Right renal cortex interstitium (tissue), 3 donors: Measurements from ENCODE around the gene TMEM145. TPM values are rescaled to one million over a fixed set of nuclear protein-coding genes. Genes with fewer than 3 reads are reported as not detected.

Experiments
- DNase-seq, 3 donors: peaks; one replicate each; pipeline ENCODE4 v3.0.0-alpha.2; 2013; ENCODE audit warnings: low read depth in 3 of 3, low spot score in 2 of 3
- polyA plus RNA-seq, 3 donors: library from polyadenylated mRNA; unstranded; fragments of 120-200 nt; gene quantifications; one replicate each; pipeline ENCODE4 v1.2.1, GENCODE V29; 2013; ENCODE audit not compliant: insufficient read length in 3 of 3

Gene TMEM145
- polyA plus RNA-seq, 3 donors, result 0.61 to 0.97 (median 0.72) TPM

- no peak for DNase-seq
Observed at GRCh38 chr19:42357290-42357689, 44.2 kb downstream of the TMEM145 start.

- DNase-seq, result no peak
Observed at GRCh38 chr19:42360787-42361544, 47.9 kb downstream of the TMEM145 start.

- DNase-seq, result no peak
Observed at GRCh38 chr19:42361545-42361910, 48.4 kb downstream of the TMEM145 start.

GRCh38 chr19:42362342-42362741, 49.2 kb downstream of the TMEM145 start:
- no peak for DNase-seq

- DNase-seq, result no peak
Observed at GRCh38 chr19:42362891-42363440, 49.9 kb downstream of the TMEM145 start.

- no peak for DNase-seq
Observed at GRCh38 chr19:42363614-42364346, 50.7 kb downstream of the TMEM145 start.

GRCh38 chr19:42366673-42367072, 53.6 kb downstream of the TMEM145 start:
- no peak for DNase-seq

GRCh38 chr19:42367929-42368328, 54.8 kb downstream of the TMEM145 start:
- DNase-seq, result no peak

GRCh38 chr19:42368360-42368759, 55.3 kb downstream of the TMEM145 start:
- no peak for DNase-seq

GRCh38 chr19:42368765-42369164, 55.7 kb downstream of the TMEM145 start:
- no peak for DNase-seq

GRCh38 chr19:42369433-42370067, 56.4 kb downstream of the TMEM145 start:
- DNase-seq, result no peak

- no peak for DNase-seq
Observed at GRCh38 chr19:42370068-42370520, 57.0 kb downstream of the TMEM145 start.

- no peak for DNase-seq
Observed at GRCh38 chr19:42370626-42371175, 57.6 kb downstream of the TMEM145 start.

Other genes starting within 250 kb of the TMEM145 start
- 10 to 100 TPM; 19.1 to 20.0 (median 19.4) TPM for gene GRIK5, start 243.1 kb upstream of the TMEM145 start, polyA plus RNA-seq
- 10 to 100 TPM; 12.1 to 15.1 (median 14.0) TPM for gene ZNF574, start 237.1 kb upstream of the TMEM145 start, polyA plus RNA-seq
- gene POU2F2, start 180.9 kb upstream of the TMEM145 start, polyA plus RNA-seq, result 1 to 10 TPM in 2 of 3 donors, under 1 TPM in 1; 0.72 to 1.3 (median 1.1) TPM
- 10 to 100 TPM; 21.8 to 25.7 (median 22.3) TPM for gene DEDD2, start 95.6 kb upstream of the TMEM145 start, polyA plus RNA-seq
- gene ZNF526, start 93.0 kb upstream of the TMEM145 start, polyA plus RNA-seq, result 1 to 10 TPM; 7.4 to 8.9 (median 8.3) TPM
- gene GSK3A, start 70.7 kb upstream of the TMEM145 start, polyA plus RNA-seq, result 10 to 100 TPM; 67.9 to 72.6 (median 69.1) TPM
- 10 to 100 TPM; 50.1 to 63.8 (median 56.2) TPM for gene ERF, start 58.2 kb upstream of the TMEM145 start, polyA plus RNA-seq
- gene CIC, start 44.1 kb upstream of the TMEM145 start, polyA plus RNA-seq, result 10 to 100 TPM; 34.0 to 42.0 (median 39.2) TPM
- 1 to 10 TPM in 2 of 3 donors, under 1 TPM in 1; 0.86 to 1.6 (median 1.3) TPM for gene PRR19, start 11.2 kb upstream of the TMEM145 start, polyA plus RNA-seq
- gene PAFAH1B3, start 10.7 kb upstream of the TMEM145 start, polyA plus RNA-seq, result 10 to 100 TPM; 77.1 to 83.4 (median 80.5) TPM
- 10 to 100 TPM; 36.3 to 37.9 (median 36.7) TPM for gene MEGF8, start 12.3 kb downstream of the TMEM145 start, polyA plus RNA-seq
- gene CNFN, start 77.0 kb downstream of the TMEM145 start, polyA plus RNA-seq, result 1 to 10 TPM in 1 of 3 donors, under 1 TPM in 2; 0.94 to 1.4 (median 0.96) TPM
- 10 to 100 TPM in 1 of 3 donors, 1 to 10 TPM in 2; 8.2 to 11.4 (median 9.1) TPM for gene LIPE, start 114.1 kb downstream of the TMEM145 start, polyA plus RNA-seq
- under 1 TPM in 2 of 3 donors, not detected in 1; 0.17 to 0.23 TPM for gene CXCL17, start 129.6 kb downstream of the TMEM145 start, polyA plus RNA-seq
- gene CEACAM1, start 215.2 kb downstream of the TMEM145 start, polyA plus RNA-seq, result 1 to 10 TPM; 8.8 to 10.0 (median 9.7) TPM